GM21737 (cell line): ENCODE data around the gene LIN37.

Experiments
- ATAC-seq: cut with Tn5 transposase; IDR thresholded peaks from one replicate; pipeline ENCODE4 v1.9.1; 2021; ENCODE audit warnings: mild to moderate bottlenecking, moderate library complexity; ENCODE audit not compliant: unreplicated experiment

The LIN37 gene

DNA sequence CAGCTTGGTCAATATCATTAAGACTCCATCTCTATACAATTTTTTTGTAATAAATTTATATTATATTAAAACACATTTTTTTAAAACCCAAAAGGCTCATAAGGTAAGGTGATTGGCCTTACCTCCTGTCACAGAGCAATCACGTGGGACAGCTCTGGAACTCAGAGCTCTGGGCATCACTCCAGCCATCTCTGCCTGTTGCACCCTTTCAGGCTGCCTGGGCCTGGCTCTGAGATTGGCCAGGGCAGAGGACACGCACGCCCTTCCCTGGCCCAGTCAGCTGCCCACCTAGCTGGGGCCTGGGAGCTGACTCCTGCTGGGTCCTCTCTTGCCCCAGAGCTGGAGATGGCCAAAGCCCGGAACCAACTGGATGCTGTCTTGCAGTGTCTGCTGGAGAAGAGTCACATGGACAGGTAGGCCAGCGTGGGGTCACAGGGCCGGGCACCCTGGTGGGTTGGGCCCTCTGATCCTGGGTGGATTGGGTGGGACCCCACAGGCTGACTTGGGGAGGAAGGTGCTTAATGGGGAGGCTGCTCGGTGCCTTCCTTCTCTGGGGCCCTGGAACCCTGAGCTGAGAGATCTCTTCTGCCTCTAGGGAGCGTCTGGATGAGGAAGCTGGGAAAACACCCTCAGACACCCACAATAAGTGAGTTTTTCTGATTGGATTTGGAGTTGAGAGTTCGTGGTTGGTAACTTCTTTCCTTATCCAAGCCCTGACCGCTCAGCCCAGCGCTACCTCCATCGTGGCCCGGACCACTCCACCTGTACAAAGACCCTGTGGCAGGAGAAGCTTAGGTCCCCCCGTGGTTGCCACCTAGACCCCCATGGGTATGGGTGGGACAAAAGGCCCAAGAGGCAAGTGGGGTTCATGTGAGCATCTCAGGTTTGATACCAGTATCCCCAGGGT, 3.7 kb downstream of the LIN37 start:
- ATAC-seq: no peak

DNA sequence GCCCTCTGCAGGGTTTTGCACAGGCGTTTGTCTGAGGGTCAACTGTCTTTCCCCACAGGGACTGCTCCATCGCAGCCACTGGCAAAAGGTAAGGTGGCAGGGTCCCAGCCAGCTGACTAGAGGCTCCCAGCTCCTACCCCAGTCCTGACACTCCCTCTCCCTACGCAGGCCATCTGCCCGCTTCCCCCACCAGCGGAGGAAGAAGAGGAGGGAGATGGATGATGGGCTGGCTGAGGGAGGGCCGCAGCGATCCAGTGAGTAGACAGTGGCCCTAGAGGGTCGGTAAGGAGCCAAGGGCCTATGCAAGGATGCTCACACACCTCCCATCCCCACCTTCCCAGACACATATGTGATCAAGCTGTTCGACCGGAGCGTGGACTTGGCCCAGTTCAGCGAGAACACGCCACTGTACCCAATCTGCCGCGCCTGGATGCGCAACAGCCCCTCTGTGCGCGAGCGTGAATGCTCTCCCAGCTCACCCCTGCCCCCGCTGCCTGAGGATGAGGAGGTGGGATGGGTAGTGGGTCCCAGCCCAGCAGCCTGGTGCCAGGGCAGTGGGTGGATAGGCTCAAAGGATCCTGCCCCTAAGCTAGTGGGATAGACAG, 4.5 kb downstream of the LIN37 start:
- ATAC-seq: no peak

DNA sequence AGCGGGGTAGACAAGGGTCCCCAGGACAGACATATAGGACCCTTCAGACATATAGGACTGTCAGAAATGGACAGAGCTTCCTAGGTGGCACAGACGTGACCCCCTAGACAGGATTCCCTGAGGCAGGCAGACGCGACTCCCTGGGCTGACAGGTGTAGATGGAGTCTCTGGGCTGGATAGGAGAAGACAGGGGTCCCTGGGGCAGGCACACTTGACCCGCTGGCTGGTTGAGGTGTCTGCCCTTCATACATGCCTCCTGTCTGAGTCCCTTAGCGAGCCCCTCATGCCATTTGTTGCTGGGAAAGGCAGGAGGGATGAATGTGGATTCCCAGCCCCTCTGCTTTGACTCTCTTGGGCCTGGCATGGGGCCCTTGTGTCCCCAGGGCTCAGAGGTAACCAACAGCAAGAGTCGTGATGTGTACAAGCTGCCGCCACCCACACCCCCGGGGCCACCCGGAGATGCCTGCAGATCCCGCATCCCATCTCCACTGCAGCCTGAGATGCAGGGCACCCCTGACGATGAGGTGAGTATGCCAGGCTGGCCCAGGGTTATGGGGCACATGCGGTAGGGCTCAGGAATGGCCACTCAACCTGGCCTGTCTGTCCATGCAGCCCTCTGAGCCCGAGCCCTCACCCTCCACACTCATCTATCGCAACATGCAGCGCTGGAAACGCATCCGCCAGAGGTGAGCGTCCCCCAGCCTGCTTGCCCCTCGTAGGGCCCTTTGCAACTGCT, 5.4 kb downstream of the LIN37 start:
- ATAC-seq: no peak

DNA sequence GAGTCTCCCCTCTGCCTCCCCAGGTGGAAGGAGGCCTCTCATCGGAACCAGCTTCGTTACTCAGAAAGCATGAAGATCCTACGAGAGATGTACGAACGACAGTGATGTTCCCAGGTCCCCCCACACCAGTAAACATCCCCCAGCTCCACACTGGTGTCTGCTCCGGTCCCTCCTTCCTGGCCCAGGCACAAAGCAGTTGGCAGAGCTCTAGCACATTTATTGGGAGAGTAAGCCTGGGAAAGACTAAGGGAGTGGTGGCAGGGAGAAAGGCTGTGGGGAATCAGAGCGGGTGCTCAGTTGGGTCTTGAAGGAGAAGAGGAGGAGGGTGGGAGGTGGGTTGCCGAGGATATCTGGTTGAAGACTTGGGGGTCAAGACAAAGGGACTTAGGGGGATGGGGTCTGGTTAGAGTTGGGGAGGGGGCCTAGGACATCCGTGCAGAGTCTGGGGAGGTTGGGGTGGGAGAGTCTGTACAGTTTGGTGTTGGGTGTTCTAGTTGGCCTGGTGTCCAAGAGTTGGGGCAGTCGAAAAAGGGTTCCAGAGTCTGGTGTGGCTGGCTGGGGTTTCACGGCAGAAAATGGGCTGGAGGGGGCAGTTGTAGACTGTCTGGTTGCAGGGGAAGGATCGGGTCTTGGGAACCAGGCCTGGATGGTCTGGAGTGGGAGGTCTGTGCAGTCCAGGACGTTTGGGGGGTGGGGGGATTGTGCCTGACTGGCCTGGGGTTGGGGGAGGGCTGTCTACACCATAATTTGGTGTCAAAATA, 6.2 kb downstream of the LIN37 start:
- no peak for ATAC-seq

DNA sequence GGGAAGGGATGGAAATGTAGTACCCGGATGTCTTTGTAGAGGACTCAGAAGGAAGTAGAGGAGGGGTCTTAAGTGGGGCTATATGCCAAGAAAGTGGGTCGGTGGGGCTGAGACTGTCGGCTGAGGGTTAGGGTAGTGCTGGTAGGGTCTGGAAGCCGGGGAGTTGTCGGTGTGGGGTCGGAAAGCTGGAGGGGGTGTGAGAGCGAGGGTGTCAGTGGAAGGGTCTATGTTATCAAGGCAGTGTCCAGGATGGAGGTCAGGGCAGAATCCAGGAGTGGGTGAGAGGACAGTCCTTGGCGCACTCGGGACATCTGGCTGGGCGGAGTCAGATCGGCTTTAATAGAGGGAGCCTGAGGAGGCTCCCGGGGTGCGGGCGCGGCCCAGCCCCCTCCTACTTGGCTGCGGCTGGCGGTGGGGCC, 6.8 kb downstream of the LIN37 start:
- no peak for ATAC-seq

DNA sequence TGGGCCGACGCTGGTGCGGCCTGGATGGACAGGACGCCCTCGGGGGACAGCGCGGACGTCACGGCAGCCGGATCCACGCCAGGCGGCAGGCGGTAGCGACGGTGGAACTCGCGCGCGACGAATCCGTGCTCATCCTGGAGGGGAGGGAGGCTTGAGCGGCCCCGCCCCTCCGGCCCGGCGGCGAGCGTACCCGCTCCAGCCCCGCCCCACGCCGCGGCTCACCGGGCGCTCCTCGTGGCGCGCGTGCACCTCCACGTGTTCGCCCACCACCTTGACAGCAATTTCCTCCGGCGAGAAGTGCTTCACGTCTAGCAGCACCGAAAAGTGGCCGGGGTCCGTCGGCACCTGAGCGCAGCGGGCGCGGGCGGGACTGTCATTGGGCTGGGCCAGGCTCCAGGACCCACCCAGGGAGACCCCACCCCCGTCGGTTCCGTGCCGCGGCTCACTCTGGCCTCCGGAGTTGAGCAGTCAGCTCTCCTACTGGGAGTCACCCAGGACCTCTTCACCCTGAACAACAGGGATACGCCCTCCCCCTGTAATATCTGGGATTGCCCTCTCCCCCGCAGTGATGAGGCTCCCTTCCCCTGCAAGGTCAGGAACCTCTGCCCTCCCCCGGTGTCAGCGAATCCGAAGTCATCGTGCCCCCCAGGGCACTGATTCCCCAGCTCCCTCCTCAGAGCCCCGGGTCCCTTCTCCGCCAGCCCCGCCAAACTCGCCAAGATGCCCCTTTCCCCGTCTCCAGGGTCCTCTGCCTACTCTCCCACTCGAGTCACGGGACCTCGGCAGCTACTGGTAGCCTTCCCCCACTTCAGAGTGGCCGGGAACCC, 7.4 kb downstream of the LIN37 start:
- no peak for ATAC-seq

DNA sequence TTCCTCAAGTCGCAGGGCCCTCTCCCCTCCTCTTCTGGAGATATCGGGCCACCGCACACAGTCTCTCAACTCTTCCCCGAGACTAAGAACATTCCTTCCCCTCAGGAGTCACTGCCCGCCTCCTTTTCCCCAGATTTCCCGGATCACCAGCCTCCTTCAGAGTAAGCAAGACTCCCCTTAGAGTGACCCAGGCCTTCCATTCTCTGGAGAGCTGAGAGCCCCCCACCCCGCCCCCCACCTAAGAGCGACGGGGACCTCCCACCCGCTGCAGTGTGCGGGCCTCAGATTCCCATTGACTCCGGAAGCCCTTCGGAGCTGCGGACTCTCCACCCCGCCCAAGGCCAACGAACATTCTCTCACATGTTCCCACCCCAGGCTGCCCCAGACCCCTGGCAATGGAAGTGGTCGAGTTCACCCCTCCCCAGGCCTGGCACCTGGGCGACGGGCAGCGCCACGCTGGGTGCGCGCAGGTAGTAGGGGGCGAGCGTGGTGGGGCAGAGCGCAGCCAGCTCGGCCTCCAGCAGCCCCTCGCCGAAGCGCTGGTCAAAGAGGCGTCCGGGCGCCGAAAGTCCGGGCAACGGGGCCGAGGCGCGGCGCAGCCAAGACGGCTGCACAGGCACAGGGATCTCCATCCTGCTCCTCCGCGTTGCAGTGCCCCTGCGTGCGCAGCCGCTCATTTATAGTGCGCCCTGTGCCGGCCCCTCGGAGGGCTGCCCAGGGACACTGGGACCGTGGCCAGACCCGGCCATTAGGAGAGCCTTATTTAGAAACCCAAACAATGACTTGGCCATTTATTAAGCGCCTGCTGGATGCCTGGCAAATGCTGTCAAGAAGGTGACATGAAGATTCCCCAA, 8.2 kb downstream of the LIN37 start, which contains the start of gene HSPB6:
TSS of gene HSPB6 (minus strand) at position 653 of the 854 bp plus-strand sequence. CDS start at position 632, 21 bp downstream.
- ATAC-seq: no peak

DNA sequence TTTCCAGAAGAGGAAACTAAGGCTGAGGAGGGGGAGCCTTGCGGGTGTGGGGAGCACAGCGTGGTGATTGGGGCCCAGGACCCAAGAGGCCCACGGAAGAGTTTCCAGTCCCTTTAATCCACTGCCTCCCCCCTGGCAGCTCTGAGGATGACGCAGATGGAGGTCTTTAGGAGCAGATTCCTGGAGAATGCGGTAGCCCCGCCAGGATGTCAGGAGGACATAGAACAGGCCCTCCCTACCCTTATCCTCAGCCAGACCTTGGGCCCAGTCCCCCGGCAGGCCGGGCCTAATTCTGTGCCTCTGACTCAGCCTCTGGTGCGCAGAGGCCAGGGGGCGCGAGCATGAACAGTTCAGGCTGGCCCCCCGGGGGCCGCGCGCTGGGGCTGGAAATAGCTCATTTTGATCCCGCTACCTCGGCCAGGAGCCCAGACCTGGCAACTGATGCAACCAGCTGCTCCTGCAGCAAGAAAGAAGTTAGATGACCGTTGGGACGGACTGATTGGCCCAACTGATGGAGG, 8.9 kb downstream of the LIN37 start:
- no peak for ATAC-seq

DNA sequence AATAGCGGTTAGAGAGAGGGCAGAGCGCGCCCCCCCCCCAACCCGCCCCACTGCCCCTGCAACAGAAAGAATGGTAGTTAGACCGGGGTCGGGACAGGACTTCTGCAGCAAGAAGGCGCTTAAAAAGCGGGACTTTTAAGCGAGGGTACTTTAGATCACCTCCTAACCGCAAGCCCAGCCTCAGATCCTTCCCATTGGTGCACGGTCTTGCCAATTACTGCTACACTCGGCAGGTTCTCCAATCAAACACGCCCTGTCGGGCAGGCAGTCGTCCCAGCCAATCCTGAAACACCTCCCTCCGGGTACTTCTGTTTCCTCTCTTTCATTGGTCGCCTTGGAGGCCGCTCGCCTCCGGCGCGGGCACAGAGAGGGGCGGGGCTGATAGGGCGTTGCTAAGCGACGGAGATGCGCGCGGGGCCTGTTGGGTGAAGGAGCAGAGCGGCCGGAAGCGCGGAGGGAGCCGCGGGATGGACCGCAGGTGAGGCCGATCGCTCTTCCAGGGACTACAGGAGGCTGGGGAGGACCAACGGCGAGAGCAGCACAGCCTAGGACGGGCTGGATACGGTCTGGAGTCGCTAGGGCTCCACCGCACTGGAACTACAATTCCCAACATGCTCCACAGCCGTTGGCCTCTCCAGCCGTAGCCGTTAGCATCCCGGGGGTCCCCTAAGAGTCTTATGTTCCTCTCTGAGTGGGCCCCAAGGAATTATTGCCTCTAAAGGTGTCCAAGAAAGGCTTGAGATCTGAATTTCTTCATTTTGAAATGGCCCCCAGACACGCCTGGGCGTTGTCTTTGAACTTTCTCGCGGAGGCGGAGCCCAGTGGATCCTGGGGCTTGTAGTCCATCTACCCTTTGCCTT, 9.6 kb downstream of the LIN37 start, which contains the start of gene PROSER3:
TSS of gene PROSER3 (plus strand) at position 428 of the 860 bp plus-strand sequence. CDS start at position 468, 40 bp downstream.
- peak; percentile 94 for ATAC-seq

DNA sequence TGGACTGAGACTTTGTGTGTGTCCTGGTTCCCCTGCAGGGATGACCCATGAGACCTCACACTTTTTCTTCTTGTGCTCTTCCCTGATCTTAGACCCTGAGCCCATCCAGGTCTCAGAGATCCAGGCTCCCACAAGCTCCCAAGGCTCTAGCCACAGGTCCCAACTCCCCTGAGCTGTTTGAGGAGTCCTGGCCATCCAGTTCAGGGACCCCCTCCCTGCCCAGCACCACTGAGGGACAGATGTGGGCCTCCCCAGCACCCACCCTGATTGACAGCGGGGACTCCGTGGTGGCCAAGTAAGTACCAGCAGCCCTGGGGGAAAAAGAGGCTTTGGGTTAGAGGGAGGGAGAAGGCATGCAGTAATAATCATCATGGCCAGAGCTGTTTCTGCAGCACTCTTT, 11.3 kb downstream of the LIN37 start:
- ATAC-seq: no peak

DNA sequence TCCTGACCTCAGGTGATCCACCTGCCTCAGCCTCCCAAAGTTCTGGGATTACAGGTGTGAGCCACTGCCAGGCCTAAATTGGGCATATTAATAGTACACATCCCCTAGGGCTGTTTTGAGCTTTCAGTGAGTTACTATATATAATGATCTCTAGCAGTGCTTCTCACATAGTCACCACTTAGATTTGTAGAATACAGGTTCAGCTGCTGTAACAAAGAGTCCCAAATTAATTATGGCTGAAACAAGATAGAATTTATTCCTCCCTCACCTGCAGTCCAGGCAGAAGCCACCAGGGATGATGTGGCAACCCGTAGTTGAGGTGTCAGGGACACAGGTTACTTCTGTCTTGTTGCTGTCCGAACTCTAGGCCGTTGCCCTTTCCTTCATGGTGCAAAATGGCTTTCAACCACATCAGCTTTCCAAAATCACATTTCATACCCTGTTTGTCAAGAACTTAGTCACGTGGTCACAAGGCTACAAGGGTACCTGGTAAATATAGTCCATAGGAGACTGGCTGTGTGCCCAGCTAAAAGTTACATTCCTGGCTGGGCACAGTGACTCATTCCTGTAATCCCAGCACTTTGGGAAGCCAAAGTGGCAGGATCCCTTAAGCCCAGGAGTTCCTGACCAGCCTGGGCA, 12.5 kb downstream of the LIN37 start:
- ATAC-seq: no peak

DNA sequence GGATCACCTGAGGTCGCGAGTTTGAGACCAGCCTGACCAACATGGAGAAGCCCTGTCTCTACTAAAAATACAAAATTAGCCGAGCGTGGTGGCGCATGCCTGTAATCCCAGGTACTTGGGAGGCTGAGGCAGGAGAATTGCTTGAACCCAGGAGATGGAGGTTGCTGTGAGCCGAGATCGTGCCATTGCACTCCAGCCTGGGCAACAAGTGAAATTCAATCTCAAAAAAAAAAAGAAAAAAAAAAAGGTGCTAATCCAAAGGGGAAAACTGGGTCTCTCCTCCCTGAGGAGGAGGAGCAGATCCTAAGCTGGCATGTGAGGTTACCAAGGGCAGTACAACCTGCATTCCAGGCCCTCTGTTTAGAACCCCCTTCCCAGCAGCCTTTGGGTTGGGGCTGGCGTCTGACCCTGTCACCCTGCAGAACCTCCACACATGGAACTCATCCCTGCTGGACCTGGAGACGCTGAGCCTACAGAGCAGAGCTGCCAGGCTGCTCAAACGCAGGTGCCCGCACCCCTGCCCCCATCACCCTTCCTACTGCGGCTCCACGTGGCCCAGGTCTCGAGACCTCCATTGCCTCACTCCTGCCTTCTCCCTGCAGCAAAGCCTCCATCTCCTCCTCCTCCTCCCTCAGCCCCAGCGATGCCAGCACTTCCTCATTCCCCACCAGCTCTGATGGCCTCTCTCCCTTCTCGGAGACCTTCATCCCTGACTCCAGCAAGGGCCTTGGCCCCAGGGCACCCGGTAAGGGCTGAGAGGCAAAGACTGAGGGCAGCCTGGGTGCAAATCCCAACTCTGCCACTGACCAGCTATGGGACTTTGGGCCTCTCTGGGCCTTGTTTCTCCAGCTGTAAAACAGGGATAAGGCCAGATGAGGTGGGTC, 16.3 kb downstream of the LIN37 start:
- ATAC-seq: no peak

DNA sequence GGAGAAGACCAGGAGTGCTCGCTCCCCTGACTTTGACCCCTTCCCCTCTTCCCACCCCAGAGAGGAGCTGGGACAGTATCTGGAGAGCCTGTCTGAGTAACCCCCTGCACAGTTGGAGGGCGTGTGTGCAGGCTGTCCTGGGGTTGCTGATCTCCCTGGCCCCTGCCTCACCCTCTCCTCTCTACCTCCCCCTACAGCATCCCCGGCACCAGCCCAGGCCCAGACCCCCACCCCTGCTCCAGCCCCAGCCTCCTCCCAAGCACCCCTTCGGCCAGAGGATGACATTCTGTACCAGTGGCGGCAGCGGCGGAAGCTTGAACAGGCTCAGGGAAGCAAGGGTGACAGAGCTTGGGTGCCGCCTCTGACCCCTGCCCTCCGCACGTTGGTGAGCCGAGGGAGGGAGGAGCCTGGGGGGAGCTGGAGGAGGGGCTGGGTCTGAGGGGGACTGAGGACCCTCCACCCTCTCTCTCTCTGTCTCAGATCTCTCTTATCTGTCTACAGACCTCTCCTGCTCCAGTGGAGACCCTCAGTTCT, 18.3 kb downstream of the LIN37 start:
- no peak for ATAC-seq

DNA sequence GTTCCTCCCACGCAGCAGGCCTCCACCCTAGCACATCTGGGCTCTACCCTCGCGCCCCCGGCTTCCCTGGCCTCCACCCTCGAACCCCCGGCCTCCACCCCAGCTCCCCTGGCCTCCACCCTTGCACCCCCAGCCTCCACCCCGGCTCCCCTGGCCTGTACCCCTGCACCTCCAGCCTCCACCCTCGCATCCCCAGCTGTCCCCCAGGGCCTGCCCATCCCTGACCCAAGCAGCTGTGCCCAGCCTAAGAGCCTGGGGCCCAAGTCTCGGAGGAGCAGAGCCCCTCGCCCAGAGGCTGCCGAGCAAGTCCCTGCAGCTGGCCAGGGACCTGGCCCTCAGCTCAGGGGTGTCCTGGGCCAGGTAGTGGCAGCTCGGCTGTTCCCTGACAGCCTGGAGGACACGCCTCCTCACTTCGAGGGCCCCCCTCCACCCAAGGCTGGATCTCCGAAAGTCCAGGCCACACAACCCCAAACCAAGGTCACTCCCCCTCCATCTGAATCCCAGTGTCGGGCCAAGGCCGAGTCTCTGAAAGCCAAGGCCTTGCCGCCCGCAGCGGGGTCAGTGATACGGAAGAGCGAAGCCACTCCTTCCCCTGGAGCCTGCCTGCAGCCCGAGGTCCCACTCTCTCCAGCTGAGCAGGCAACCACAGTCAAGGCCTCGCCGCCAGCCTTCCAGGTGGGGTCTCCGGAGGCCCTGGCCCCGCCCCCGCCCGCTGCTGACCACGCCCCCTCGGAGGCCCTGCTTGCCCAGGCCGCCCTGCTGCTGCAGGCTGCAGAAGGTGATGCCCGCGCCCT, 19.1 kb downstream of the LIN37 start:
- no peak for ATAC-seq

DNA sequence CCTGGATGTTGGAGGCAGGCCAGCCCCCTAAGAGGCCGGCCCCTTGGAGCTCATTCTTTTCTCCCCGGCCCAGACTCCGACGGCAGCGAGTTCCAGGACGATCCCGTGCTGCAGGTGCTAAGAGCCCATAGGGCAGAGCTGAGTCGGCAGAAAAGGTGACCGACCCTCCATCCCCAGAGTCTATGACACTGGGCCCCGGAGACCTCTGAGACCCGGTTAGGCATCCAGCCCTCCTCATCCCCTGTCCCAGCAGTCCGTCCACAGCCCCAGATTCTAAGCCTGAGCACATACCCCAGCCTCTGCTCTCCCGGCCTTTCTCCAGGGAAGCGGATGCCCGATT, 19.7 kb downstream of the LIN37 start:
- ATAC-seq: no peak
